ENCODE measurements around the gene DENND5A.
"Not testable (repeated sequence)": the region's sequence is repeated elsewhere in the genome, so short reads cannot be mapped to it uniquely, and the experiment has no call there.

DNA sequence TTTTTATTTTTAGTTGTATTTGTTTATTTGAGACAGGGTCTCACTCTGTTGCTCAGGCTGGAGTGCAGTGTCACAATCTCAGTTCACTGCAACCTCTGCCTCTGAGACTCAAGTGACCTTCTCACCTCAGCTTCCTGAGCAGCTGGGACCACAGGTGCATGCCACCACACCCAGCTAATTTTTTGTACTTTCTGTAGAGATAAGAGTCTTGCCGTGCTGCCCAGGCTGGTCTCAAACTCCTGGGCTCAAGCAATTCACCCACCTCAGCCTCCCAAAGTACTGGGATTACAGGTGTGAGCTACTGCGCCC lies 4.4 kb downstream of the DENND5A start:
- TF ChIP-seq, protein P1, sequence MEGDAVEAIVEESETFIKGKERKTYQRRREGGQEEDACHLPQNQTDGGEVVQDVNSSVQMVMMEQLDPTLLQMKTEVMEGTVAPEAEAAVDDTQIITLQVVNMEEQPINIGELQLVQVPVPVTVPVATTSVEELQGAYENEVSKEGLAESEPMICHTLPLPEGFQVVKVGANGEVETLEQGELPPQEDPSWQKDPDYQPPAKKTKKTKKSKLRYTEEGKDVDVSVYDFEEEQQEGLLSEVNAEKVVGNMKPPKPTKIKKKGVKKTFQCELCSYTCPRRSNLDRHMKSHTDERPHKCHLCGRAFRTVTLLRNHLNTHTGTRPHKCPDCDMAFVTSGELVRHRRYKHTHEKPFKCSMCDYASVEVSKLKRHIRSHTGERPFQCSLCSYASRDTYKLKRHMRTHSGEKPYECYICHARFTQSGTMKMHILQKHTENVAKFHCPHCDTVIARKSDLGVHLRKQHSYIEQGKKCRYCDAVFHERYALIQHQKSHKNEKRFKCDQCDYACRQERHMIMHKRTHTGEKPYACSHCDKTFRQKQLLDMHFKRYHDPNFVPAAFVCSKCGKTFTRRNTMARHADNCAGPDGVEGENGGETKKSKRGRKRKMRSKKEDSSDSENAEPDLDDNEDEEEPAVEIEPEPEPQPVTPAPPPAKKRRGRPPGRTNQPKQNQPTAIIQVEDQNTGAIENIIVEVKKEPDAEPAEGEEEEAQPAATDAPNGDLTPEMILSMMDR (IDR thresholded peaks at IDR 0.05): not testable (repeated sequence)
- TF ChIP-seq POLR2A (IDR thresholded peaks at IDR 0.05): not testable (repeated sequence)

All from body of pancreas (tissue), 4 donors.